Bone marrow (tissue), 2 donors: ENCODE measurements around the gene SHISA6.

Source experiments
- DNase-seq, 2 donors: peaks; one replicate each; lab custom pipeline; 2025; lab: John Stamatoyannopoulos, UW

Gene SHISA6

GRCh38 chr17:11539637-11540036 is 298.6 kb downstream of the SHISA6 start:
- no peak for DNase-seq

- no peak for DNase-seq
These were observed 304.0 kb downstream of the SHISA6 start for GRCh38 chr17:11545002-11545401.

GRCh38 chr17:11545696-11546095 is 304.7 kb downstream of the SHISA6 start:
- no peak for DNase-seq

GRCh38 chr17:11547853-11548252 is 306.8 kb downstream of the SHISA6 start:
- no peak for DNase-seq

GRCh38 chr17:11548398-11548797 is 307.4 kb downstream of the SHISA6 start:
- DNase-seq = no peak

- DNase-seq = no peak
These were observed 309.4 kb downstream of the SHISA6 start for GRCh38 chr17:11550431-11550830.

- DNase-seq = no peak
These were observed 310.4 kb downstream of the SHISA6 start for GRCh38 chr17:11551442-11551841.

- no peak for DNase-seq
These were observed 312.1 kb downstream of the SHISA6 start for GRCh38 chr17:11553135-11553534.

GRCh38 chr17:11554042-11554441 is 313.0 kb downstream of the SHISA6 start:
- no peak for DNase-seq

- no peak for DNase-seq
These were observed 313.5 kb downstream of the SHISA6 start for GRCh38 chr17:11554542-11554941.

GRCh38 chr17:11555530-11555929 is 314.5 kb downstream of the SHISA6 start:
- no peak for DNase-seq

GRCh38 chr17:11557727-11558452 is 316.9 kb downstream of the SHISA6 start:
- DNase-seq = no peak

GRCh38 chr17:11558681-11559234 is 317.7 kb downstream of the SHISA6 start:
- DNase-seq = no peak

GRCh38 chr17:11559601-11560000 is 318.6 kb downstream of the SHISA6 start:
- DNase-seq = no peak

GRCh38 chr17:11561281-11561680 is 320.3 kb downstream of the SHISA6 start:
- DNase-seq = no peak

- no peak for DNase-seq
These were observed 320.7 kb downstream of the SHISA6 start for GRCh38 chr17:11561702-11562101.

- no peak for DNase-seq
These were observed 323.8 kb downstream of the SHISA6 start for GRCh38 chr17:11564589-11565380.

GRCh38 chr17:11565591-11565990 is 324.6 kb downstream of the SHISA6 start:
- DNase-seq = no peak

- no peak for DNase-seq
These were observed 338.0 kb downstream of the SHISA6 start for GRCh38 chr17:11578998-11579397.

GRCh38 chr17:11580677-11581076 is 339.7 kb downstream of the SHISA6 start:
- no peak for DNase-seq

GRCh38 chr17:11582217-11582616 is 341.2 kb downstream of the SHISA6 start:
- no peak for DNase-seq

GRCh38 chr17:11583306-11583992 is 342.4 kb downstream of the SHISA6 start:
- DNase-seq = no peak

GRCh38 chr17:11589716-11590115 is 348.7 kb downstream of the SHISA6 start:
- DNase-seq = no peak
